Measurements from ENCODE around the gene HOXC11.

The HOXC11 gene
- total RNA-seq, result 0 reads per million in 4 experiments

- DNase-seq, result no peak
These were observed at the start of gene HOXC11 for GRCh38 chr12:53972722-53973235. HOXC11 (plus strand) TSS chr12:53973126; CDS start chr12:53973242, 116 bp downstream.

- DNase-seq, result no peak
These were observed 48.2 kb upstream of the HOXC11 start for GRCh38 chr12:53924521-53925405.

GRCh38 chr12:53927220-53928029, 45.5 kb upstream of the HOXC11 start:
- DNase-seq, result no peak

- DNase-seq, result no peak
These were observed 44.7 kb upstream of the HOXC11 start for GRCh38 chr12:53928054-53928835.

GRCh38 chr12:53929527-53929926, 43.4 kb upstream of the HOXC11 start:
- no peak for DNase-seq

GRCh38 chr12:53930591-53931255, 42.2 kb upstream of the HOXC11 start:
- DNase-seq, result no peak

GRCh38 chr12:53931844-53932581, 40.9 kb upstream of the HOXC11 start:
- DNase-seq, result no peak

GRCh38 chr12:53932915-53933314, 40.0 kb upstream of the HOXC11 start:
- no peak for DNase-seq

- no peak for DNase-seq
These were observed 37.3 kb upstream of the HOXC11 start for GRCh38 chr12:53935383-53936341.

- no peak for DNase-seq
These were observed 35.8 kb upstream of the HOXC11 start for GRCh38 chr12:53937099-53937498.

GRCh38 chr12:53937596-53938325, 35.2 kb upstream of the HOXC11 start:
- DNase-seq, result no peak

- no peak for DNase-seq
These were observed 34.4 kb upstream of the HOXC11 start, which contains the start of gene HOXC13 for GRCh38 chr12:53938326-53939140. HOXC13 (plus strand) TSS chr12:53938831; CDS start chr12:53938907, 76 bp downstream.

GRCh38 chr12:53939141-53940108, 33.5 kb upstream of the HOXC11 start:
- DNase-seq, result no peak

GRCh38 chr12:53940443-53941014, 32.4 kb upstream of the HOXC11 start:
- no peak for DNase-seq

- no peak for DNase-seq
These were observed 31.7 kb upstream of the HOXC11 start for GRCh38 chr12:53941187-53941586.

- no peak for DNase-seq
These were observed 31.2 kb upstream of the HOXC11 start for GRCh38 chr12:53941750-53942149.
